SKM-1 treated with dmso at 0.1 percent for 144 hours (cell line): Measurements from ENCODE around the gene KDM7A.
"Not testable (repeated sequence)": the region's sequence is repeated elsewhere in the genome, so short reads cannot be mapped to it uniquely, and the experiment has no call there.

Source experiments
- DNase-seq: peaks from one replicate; lab custom pipeline; 2025; ENCODE audit not compliant: unreplicated experiment; lab: John Stamatoyannopoulos, UW

Gene KDM7A

GRCh38 chr7:140176811-140177702, at the start of gene KDM7A:
Gene KDM7A (minus strand): TSS chr7:140176983. CDS start chr7:140176937, 46 bp downstream.
- peak; percentile 88 for DNase-seq

- DNase-seq, result no peak
Measured at GRCh38 chr7:140225562-140226249, 48.9 kb upstream of the KDM7A start.

- DNase-seq, result no peak
Measured at GRCh38 chr7:140223515-140224221, 46.9 kb upstream of the KDM7A start.

GRCh38 chr7:140222814-140223213, 46.0 kb upstream of the KDM7A start:
- no peak for DNase-seq

- DNase-seq, result no peak
Measured at GRCh38 chr7:140219672-140220524, 43.1 kb upstream of the KDM7A start.

- no peak for DNase-seq
Measured at GRCh38 chr7:140218656-140219055, 41.9 kb upstream of the KDM7A start.

GRCh38 chr7:140217750-140218501, 41.1 kb upstream of the KDM7A start:
- no peak for DNase-seq

- no peak for DNase-seq
Measured at GRCh38 chr7:140215281-140215680, 38.5 kb upstream of the KDM7A start.

GRCh38 chr7:140214075-140214684, 37.4 kb upstream of the KDM7A start:
- no peak for DNase-seq

- DNase-seq, result no peak
Measured at GRCh38 chr7:140213684-140214074, 36.9 kb upstream of the KDM7A start.

GRCh38 chr7:140212100-140212881, 35.5 kb upstream of the KDM7A start:
- no peak for DNase-seq

GRCh38 chr7:140211698-140212097, 34.9 kb upstream of the KDM7A start:
- no peak for DNase-seq

GRCh38 chr7:140209866-140210609, 33.3 kb upstream of the KDM7A start:
- peak; percentile 7 for DNase-seq

- DNase-seq, result no peak
Measured at GRCh38 chr7:140206616-140207389, 30.0 kb upstream of the KDM7A start.

- DNase-seq, result no peak
Measured at GRCh38 chr7:140205600-140205999, 28.8 kb upstream of the KDM7A start.

- no peak for DNase-seq
Measured at GRCh38 chr7:140203556-140203955, 26.8 kb upstream of the KDM7A start.

- DNase-seq, result not testable (repeated sequence)
Measured at GRCh38 chr7:140202942-140203341, 26.2 kb upstream of the KDM7A start.
